ENCODE measurements around the gene LTBP1. TPM values are rescaled to one million over a fixed set of nuclear protein-coding genes. Genes with fewer than 3 reads are reported as not detected.
"Not testable (repeated sequence)": the region's sequence is repeated elsewhere in the genome, so short reads cannot be mapped to it uniquely, and the experiment has no call there.

LTBP1 gene, protein sequence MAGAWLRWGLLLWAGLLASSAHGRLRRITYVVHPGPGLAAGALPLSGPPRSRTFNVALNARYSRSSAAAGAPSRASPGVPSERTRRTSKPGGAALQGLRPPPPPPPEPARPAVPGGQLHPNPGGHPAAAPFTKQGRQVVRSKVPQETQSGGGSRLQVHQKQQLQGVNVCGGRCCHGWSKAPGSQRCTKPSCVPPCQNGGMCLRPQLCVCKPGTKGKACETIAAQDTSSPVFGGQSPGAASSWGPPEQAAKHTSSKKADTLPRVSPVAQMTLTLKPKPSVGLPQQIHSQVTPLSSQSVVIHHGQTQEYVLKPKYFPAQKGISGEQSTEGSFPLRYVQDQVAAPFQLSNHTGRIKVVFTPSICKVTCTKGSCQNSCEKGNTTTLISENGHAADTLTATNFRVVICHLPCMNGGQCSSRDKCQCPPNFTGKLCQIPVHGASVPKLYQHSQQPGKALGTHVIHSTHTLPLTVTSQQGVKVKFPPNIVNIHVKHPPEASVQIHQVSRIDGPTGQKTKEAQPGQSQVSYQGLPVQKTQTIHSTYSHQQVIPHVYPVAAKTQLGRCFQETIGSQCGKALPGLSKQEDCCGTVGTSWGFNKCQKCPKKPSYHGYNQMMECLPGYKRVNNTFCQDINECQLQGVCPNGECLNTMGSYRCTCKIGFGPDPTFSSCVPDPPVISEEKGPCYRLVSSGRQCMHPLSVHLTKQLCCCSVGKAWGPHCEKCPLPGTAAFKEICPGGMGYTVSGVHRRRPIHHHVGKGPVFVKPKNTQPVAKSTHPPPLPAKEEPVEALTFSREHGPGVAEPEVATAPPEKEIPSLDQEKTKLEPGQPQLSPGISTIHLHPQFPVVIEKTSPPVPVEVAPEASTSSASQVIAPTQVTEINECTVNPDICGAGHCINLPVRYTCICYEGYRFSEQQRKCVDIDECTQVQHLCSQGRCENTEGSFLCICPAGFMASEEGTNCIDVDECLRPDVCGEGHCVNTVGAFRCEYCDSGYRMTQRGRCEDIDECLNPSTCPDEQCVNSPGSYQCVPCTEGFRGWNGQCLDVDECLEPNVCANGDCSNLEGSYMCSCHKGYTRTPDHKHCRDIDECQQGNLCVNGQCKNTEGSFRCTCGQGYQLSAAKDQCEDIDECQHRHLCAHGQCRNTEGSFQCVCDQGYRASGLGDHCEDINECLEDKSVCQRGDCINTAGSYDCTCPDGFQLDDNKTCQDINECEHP (N-terminal part only)
- under 1 TPM; 0.19 to 0.23 TPM for total RNA-seq

DNA sequence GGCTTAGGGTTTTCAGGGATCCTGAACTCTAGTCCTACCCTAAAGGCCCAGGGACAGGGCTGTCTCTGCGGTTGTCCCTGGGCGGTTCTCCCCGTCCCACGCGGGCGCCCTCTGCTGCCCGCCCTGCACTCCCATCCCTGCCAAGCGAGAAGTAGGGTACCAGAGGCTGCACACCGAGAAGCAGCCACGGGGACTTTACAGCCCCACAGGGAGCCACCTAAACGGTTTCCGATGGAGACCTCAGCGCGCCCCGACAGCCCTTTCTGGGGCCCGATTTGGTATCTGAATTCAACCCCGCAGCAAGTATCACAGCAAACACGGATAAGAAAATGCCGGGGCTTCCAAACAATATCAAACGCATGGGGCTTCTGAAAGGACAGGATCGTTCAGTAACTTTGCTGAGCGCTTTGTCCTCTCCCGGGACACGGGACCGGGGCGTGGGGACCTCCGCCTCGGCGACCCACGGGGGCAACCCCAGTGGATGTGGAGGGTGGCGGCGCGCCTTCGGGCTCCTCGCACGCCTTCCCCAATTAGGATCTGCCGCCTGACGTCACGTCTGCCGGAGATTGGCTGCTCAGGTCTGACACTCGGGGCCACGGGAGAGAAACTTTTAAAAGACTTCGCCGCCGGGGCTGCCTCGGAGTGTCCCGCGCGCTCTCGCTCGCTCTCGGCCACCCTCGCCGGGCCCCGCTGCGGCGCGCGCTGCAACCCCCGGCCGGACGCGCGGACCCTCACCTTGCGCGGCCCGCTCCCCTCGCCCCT is at the start of gene LTBP1:
LTBP1 (plus strand) TSS at position 640 of the 762 bp plus-strand sequence. CDS start 372 bp downstream, outside the sequence.
- H3K4me3 Mint-ChIP-seq: peak within 1 kb of the TSS; percentile 79
- H3K27ac Mint-ChIP-seq: no peak within 1 kb of the TSS
- peaks cover 35% of the 10 kb centered on the region for H3K27me3 Mint-ChIP-seq
- peaks cover 8% of the 10 kb centered on the region for H3K4me1 Mint-ChIP-seq
- peak; percentile 79 for ATAC-seq (ENCODE audit: low read depth)
- no peaks in the 10 kb centered on the region for H3K9me3 Mint-ChIP-seq
- DNase-seq: peak; percentile 72
- H3K36me3 Mint-ChIP-seq: no peaks in the 10 kb centered on the region
- POLR2A ChIA-PET: no interaction called here

DNA sequence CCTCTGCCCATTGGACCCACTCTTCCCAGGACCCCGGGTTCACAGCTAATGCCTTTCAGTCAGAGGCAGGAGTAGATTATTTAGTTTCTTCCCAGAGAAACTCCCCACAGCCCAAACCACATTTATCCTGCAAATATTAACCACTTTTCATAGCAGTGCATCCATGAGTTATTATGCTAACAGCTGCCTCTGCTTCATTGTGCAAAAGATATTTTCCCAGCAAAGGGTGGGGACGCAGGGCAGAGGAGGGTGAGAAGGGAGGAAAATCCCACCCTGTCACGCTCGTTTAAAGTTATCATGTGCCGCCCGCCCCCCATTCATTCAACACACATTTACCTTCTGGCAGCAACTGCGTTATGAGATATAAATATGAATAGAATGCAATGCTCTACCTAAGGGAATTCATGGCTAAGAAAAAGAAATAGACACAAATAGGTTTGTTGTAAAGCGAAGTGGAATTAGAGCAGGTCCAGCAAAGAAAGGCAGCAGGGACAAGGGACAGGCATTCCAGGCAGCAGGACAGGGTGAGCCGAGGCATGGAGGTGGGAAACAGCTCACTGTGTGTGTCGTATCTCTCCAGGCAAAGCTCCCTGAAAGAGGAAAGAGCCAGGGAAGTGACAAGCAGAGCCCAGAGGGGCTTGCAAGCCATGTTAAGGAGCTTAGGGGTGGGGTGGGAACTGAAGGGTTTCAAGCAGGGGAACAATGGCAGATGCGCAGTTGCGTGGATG is 46.3 kb upstream of the LTBP1 start:
- peaks cover 10% of the 10 kb centered on the region for H3K27me3 Mint-ChIP-seq
- ATAC-seq (ENCODE audit: low read depth) (no peak), DNase-seq (no peak)
- no peaks in the 10 kb centered on the region for H3K36me3 Mint-ChIP-seq
- H3K4me1 Mint-ChIP-seq: no peaks in the 10 kb centered on the region
- POLR2A ChIA-PET: no interaction called here
- no peak overlapping the region for H3K27ac Mint-ChIP-seq
- no peaks in the 10 kb centered on the region for H3K9me3 Mint-ChIP-seq
- no peak overlapping the region for H3K4me3 Mint-ChIP-seq

DNA sequence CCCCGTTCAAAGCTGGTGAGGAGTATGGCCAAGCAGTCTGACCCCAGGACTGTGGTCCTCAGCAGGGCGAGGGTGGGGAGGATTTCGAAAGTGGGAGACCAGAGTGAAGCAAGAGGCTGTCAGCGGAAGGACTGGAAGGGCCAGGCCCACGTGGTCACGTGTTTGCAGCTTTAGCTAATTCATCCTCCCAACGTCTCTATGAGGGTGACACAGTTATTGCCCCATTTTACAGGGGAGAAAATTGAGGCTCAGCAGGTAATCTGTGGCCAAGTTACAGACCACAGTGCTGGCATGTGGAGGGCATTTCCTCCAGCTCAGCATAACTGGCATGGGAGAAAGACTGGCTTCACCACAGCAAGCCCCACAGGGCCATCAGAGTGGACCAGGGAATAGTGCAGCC is 45.4 kb upstream of the LTBP1 start:
- no peak for DNase-seq
- H3K27me3 Mint-ChIP-seq: peaks cover 15% of the 10 kb centered on the region
- no peak for ATAC-seq (ENCODE audit: low read depth)
- H3K9me3 Mint-ChIP-seq: no peaks in the 10 kb centered on the region
- no peaks in the 10 kb centered on the region for H3K36me3 Mint-ChIP-seq
- H3K4me1 Mint-ChIP-seq: no peaks in the 10 kb centered on the region
- no peak overlapping the region for H3K4me3 Mint-ChIP-seq
- no peak overlapping the region for H3K27ac Mint-ChIP-seq
- POLR2A ChIA-PET: no interaction called here

DNA sequence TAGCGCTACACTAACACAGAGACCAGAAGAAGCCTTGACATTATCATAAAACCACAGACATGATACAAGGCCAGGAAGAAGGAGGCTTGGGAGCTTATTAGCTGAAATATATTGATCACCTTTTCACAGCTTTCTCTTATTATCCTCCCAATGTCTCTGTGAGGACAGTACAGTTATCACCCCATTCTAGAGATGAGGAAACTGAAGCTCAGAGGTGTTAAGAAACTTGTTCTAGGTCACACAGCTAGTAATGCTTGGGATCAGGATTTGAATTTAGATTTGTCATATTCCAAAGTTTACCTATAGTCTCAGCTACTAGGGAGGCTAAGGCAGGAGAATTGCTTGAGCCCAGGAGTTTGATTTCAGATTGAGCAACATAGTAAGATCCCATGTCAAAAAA is 44.6 kb upstream of the LTBP1 start:
- Mint-ChIP-seq H3K36me3 (no peaks in the 10 kb centered on the region), H3K27ac (no peak overlapping the region), H3K27me3 (peaks cover 15% of the 10 kb centered on the region), H3K4me1 (no peaks in the 10 kb centered on the region), H3K9me3 (no peaks in the 10 kb centered on the region), H3K4me3 (no peak overlapping the region)
- POLR2A ChIA-PET: no interaction called here
- ATAC-seq (ENCODE audit: low read depth) (no peak), DNase-seq (no peak)

DNA sequence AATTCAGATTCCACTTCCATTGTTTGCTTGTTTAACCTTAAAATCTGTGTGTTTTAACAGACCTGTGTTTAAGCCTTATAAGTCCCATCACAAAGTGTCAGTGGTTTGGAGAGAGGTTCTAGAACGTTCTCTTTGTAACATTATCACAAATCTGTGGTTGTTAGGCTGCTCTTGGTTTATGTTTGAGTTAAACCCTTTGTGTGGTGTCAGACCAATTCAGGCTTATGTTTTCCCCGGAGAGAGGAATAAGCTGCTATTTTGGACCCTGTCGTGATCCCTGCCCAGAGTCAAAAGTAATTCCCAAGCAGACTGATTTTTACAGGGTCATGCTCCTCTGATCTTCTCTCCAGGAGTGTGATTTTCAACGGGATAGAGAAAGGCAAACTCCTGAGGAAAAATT is 43.8 kb upstream of the LTBP1 start:
- POLR2A ChIA-PET: no interaction called here
- no peaks in the 10 kb centered on the region for H3K4me1 Mint-ChIP-seq
- ATAC-seq (ENCODE audit: low read depth) (no peak), DNase-seq (no peak)
- no peaks in the 10 kb centered on the region for H3K9me3 Mint-ChIP-seq
- no peaks in the 10 kb centered on the region for H3K36me3 Mint-ChIP-seq
- H3K4me3 Mint-ChIP-seq: no peak overlapping the region
- no peak overlapping the region for H3K27ac Mint-ChIP-seq
- peaks cover 16% of the 10 kb centered on the region for H3K27me3 Mint-ChIP-seq

DNA sequence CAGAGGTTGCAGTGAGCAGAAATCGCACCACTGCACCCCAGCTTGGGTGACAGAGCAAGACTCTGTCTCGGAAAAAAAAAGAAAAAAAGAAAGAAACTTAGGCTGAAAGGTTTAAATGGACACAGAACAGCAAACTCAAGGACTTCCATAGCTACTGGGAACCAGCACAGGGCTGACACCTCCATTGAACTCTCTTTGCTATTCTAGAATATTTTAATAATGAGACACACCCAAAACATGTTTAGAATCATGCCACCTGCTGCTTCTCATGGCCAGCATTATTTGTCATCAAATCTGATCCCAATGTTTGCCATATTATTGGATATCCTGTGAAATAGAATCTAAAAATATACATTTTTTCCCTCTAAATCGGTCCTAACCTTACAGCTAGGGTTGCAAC is 42.7 kb upstream of the LTBP1 start:
- POLR2A ChIA-PET: no interaction called here
- ATAC-seq (ENCODE audit: low read depth): no peak
- Mint-ChIP-seq H3K4me3 (no peak overlapping the region), H3K36me3 (no peaks in the 10 kb centered on the region), H3K27ac (no peak overlapping the region), H3K4me1 (no peaks in the 10 kb centered on the region), H3K27me3 (peaks cover 9% of the 10 kb centered on the region), H3K9me3 (no peaks in the 10 kb centered on the region)
- no peak for DNase-seq

DNA sequence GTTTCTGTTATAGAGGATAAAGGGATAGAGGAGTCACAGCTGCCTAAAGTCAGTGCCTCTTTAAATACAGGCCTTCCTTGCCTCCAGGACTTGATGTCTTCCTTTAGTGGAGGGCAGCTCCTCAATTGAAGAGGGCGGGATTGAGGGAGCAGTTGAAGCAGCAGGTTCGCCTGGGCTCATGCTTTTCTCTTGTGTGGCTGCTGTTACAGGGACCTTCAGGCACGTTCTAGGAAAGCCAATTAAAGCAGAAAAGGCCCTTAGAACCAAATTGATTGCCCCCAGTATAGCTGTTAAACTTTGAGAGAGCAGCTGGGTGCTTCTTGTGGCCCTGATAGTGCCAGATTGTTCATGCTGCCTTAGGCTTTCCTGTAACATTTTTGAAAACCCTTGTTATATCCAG is 42.0 kb upstream of the LTBP1 start:
- H3K27ac Mint-ChIP-seq: no peak overlapping the region
- H3K9me3 Mint-ChIP-seq: no peaks in the 10 kb centered on the region
- DNase-seq (no peak), ATAC-seq (ENCODE audit: low read depth) (no peak)
- no peaks in the 10 kb centered on the region for H3K36me3 Mint-ChIP-seq
- peaks cover 7% of the 10 kb centered on the region for H3K27me3 Mint-ChIP-seq
- no peak overlapping the region for H3K4me3 Mint-ChIP-seq
- POLR2A ChIA-PET: no interaction called here
- H3K4me1 Mint-ChIP-seq: no peaks in the 10 kb centered on the region

DNA sequence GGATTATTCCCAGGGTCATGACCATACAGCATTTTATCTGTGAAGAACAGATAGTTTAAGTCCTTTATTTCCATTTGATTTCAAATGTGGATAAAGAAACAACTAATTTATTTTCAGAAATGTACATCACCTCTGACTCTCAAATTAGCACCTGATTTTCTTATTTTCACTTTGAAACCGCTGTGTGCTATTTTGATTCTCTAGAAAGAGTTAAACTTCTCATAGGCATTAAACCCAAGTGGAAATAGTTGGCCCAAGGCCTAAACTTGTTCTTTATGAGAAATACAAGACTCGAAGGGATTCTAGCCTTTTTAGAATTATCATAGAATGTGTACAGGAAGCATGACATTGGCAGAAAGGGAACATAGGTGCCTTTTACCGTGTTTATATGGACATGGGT is 41.5 kb upstream of the LTBP1 start:
- no peak for ATAC-seq (ENCODE audit: low read depth)
- H3K9me3 Mint-ChIP-seq: no peaks in the 10 kb centered on the region
- no peaks in the 10 kb centered on the region for H3K36me3 Mint-ChIP-seq
- H3K4me3 Mint-ChIP-seq: no peak overlapping the region
- POLR2A ChIA-PET: no interaction called here
- no peak overlapping the region for H3K27ac Mint-ChIP-seq
- peaks cover 7% of the 10 kb centered on the region for H3K27me3 Mint-ChIP-seq
- no peaks in the 10 kb centered on the region for H3K4me1 Mint-ChIP-seq
- DNase-seq: no peak

DNA sequence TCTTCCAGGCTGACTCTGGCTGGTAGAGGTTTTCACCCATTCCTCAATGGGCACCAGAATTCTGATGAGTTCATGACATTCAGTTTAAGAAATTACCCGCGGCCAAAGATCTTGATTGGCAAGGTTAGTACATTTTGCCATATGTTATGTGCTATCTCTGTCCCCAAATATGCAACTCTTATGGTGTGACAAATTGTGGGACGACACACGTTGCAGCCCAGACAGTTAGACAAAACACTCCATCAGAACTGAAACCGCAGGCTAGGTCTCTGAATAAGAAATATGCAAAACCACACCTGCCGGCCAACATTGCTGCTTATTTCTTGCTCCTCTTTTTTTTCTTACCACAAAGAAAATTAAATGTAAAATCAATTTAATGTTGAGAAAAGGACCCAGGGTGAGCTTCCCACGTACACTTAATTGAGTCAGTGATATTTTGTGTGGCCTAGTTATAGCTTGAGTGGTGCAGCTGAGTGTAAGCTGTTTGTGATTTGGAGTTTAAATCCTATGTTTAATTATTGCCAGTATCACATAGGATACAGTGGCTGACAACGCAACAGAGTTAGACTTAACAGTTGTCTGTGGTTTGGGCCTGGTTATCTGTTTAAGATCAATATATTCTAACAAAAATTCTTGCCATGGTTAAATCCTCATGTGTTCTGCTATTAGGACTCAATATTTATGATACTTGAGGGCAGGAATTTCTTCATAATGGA is 35.7 kb upstream of the LTBP1 start:
- Mint-ChIP-seq H3K36me3 (no peaks in the 10 kb centered on the region), H3K4me1 (no peaks in the 10 kb centered on the region), H3K27ac (no peak overlapping the region), H3K4me3 (no peak overlapping the region), H3K9me3 (no peaks in the 10 kb centered on the region), H3K27me3 (peaks cover 3% of the 10 kb centered on the region)
- POLR2A ChIA-PET: no interaction called here
- no peak for ATAC-seq (ENCODE audit: low read depth)
- no peak for DNase-seq

DNA sequence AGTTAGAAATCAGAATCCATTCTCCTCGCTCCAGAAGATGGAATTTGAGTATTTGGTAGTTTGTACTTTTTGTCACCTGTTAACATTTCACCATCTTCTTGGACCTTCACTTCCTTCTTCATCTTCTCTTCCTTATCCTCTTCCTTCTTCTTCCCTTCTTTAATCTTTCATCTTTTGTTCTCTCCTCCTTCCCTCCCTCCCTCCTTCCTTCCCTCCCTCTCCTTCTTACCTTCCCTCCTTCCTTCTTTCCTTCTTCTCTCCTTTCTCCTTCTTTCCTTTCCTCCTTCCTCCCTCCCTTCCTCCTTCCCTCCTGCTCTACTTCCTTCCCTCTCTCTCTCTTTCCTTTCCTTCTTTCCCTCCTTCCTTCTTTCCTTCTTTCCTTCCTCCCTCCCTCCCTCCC is 31.1 kb upstream of the LTBP1 start:
- Mint-ChIP-seq H3K4me3 (no peak overlapping the region), H3K36me3 (no peaks in the 10 kb centered on the region), H3K27me3 (no peaks in the 10 kb centered on the region), H3K4me1 (no peaks in the 10 kb centered on the region), H3K27ac (no peak overlapping the region), H3K9me3 (no peaks in the 10 kb centered on the region)
- POLR2A ChIA-PET: no interaction called here
- DNase-seq: no peak
- no peak for ATAC-seq (ENCODE audit: low read depth)

DNA sequence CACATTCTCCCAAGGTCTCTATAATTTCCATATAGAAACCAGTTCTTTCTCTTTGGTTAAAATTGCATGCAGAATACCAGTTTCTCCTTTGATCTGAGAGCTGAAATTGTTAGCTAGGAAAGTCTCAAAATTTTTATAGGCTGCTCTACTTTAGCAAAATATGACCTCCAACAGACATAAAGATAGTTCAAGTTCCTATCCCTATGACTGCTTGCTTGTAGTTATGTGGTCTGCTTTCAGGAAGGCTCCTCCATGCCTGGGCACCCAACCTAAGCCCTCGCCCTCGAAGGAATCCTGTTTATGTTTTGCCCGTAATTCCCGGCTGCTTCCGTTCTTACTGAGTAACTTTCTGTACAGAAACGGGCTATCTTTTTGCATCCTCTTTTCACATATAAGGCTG is 28.0 kb upstream of the LTBP1 start:
- H3K27me3 Mint-ChIP-seq: no peaks in the 10 kb centered on the region
- H3K36me3 Mint-ChIP-seq: no peaks in the 10 kb centered on the region
- H3K27ac Mint-ChIP-seq: no peak overlapping the region
- no peak for DNase-seq
- POLR2A ChIA-PET: no interaction called here
- no peak for ATAC-seq (ENCODE audit: low read depth)
- H3K4me3 Mint-ChIP-seq: no peak overlapping the region
- H3K9me3 Mint-ChIP-seq: no peaks in the 10 kb centered on the region
- no peaks in the 10 kb centered on the region for H3K4me1 Mint-ChIP-seq

DNA sequence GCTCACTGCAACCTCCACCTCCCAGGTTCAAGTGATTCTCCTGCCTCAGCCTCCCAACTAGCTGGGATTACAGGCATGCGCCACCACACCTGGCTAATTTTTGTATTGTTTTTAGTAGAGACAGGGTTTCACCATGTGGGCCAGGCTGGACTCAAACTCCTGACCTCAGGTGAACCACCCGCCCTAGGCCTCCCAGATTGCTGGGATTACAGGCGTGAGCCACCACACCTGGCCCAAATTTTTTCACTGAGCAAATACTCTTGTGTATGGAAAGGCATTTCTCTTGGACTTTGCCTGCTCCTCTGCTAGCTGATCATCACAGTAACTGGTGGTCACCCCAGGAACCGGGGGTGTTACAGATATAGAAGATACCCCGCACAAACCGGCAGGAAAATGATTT is 26.9 kb upstream of the LTBP1 start:
- ATAC-seq (ENCODE audit: low read depth); H3K27me3 Mint-ChIP-seq: not testable (repeated sequence)

More for the DNA sequence above, 26.9 kb upstream of the LTBP1 start:
- H3K4me3 Mint-ChIP-seq, H3K9me3 Mint-ChIP-seq, POLR2A ChIA-PET, H3K27ac Mint-ChIP-seq, DNase-seq, H3K4me1 Mint-ChIP-seq, H3K36me3 Mint-ChIP-seq: not testable (repeated sequence)
